Lower lobe of right lung (tissue), 2 donors: ENCODE measurements around the gene BMP2K. TPM values are rescaled to one million over a fixed set of nuclear protein-coding genes. Genes with fewer than 3 reads are reported as not detected.
"Not testable (repeated sequence)": the region's sequence is repeated elsewhere in the genome, so short reads cannot be mapped to it uniquely, and the experiment has no call there.

Source experiments
- ATAC-seq, 2 donors: fragments of 200-7000 bp; cut with Tn5 transposase; one replicate each; pipeline ENCODE4 v1.9.1; 2020 to 2022; ENCODE audit warnings: mild to moderate bottlenecking in 2 of 2, moderate library complexity in 2 of 2
- DNase-seq: peaks from one replicate; pipeline ENCODE4 v3.0.0-alpha.2; 2020
- H3K27ac ChIP-seq: fragments of 200-600 bp; one replicate; pipeline ENCODE4 v1.8.0; 2022
- H3K27me3 ChIP-seq: fragments of 200-600 bp; one replicate; pipeline ENCODE4 v1.8.0; 2022; ENCODE audit warnings: low read depth
- H3K36me3 ChIP-seq: fragments of 200-600 bp; one replicate; pipeline ENCODE4 v1.8.0; 2022; ENCODE audit warnings: mild to moderate bottlenecking
- H3K4me1 ChIP-seq: fragments of 200-600 bp; one replicate; pipeline ENCODE4 v1.8.0; 2022
- H3K4me3 ChIP-seq: fragments of 200-600 bp; one replicate; pipeline ENCODE4 v1.8.0; 2022; ENCODE audit warnings: mild to moderate bottlenecking
- H3K9me3 ChIP-seq: fragments of 200-600 bp; one replicate; pipeline ENCODE4 v1.8.0; 2022
- intact Hi-C: fragments of 100-400 bp; cut with DNase I; formaldehyde crosslinking; loops from one replicate; pipeline ENCODE4 v1.11.0; 2022
- total RNA-seq: library from RNA; stranded (reverse); fragmentation: NEBNext Ultra II Directional; extraction: Animal tissue kit (Norgen Biotek cat#: 25700); gene quantifications from one replicate; pipeline ENCODE4 v1.2.1, GENCODE V29; 2021
- TF ChIP-seq, protein P1 (sequence below): fragments of 200-600 bp; IDR thresholded peaks from one replicate; pipeline ENCODE4 v1.8.0; 2022; ENCODE audit warnings: antibody characterized with exemption, mild to moderate bottlenecking
- donor health status: DM: no; HTN: yes; CAD: no; lungs with severe emphysema.

BMP2K gene
- total RNA-seq, 1 donor from 2014 or later: 48.9 TPM

DNA sequence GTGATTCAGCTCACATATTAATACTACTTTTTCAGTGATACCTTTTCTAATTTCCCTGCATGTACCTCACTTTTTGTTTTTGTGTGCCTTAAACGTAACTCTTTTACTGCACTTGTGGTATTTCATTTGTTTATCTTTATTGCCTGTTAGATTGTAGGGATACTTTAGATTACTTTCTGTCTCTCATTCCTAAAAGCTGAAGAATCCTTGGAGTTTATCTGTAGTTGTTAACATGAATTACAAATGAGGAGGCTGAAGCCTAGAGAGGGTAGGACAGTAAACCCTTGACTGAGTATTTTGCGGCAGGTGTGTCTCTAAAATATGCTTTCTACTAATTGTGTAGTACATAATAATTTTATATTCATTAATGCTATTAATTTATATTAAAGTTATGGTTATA lies 34.9 kb downstream of the BMP2K start:
- Histone ChIP-seq H3K4me3 (no peak overlapping the region), H3K27me3 (no peaks in the 10 kb centered on the region), H3K4me1 (no peaks in the 10 kb centered on the region), H3K36me3 (no peaks in the 10 kb centered on the region), H3K27ac (no peak overlapping the region), H3K9me3 (peaks cover 14% of the 10 kb centered on the region)
- DNase-seq (no peak), ATAC-seq (no peak)
- intact Hi-C loops: no loop called here
- TF ChIP-seq, protein P1, sequence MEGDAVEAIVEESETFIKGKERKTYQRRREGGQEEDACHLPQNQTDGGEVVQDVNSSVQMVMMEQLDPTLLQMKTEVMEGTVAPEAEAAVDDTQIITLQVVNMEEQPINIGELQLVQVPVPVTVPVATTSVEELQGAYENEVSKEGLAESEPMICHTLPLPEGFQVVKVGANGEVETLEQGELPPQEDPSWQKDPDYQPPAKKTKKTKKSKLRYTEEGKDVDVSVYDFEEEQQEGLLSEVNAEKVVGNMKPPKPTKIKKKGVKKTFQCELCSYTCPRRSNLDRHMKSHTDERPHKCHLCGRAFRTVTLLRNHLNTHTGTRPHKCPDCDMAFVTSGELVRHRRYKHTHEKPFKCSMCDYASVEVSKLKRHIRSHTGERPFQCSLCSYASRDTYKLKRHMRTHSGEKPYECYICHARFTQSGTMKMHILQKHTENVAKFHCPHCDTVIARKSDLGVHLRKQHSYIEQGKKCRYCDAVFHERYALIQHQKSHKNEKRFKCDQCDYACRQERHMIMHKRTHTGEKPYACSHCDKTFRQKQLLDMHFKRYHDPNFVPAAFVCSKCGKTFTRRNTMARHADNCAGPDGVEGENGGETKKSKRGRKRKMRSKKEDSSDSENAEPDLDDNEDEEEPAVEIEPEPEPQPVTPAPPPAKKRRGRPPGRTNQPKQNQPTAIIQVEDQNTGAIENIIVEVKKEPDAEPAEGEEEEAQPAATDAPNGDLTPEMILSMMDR: no peak

DNA sequence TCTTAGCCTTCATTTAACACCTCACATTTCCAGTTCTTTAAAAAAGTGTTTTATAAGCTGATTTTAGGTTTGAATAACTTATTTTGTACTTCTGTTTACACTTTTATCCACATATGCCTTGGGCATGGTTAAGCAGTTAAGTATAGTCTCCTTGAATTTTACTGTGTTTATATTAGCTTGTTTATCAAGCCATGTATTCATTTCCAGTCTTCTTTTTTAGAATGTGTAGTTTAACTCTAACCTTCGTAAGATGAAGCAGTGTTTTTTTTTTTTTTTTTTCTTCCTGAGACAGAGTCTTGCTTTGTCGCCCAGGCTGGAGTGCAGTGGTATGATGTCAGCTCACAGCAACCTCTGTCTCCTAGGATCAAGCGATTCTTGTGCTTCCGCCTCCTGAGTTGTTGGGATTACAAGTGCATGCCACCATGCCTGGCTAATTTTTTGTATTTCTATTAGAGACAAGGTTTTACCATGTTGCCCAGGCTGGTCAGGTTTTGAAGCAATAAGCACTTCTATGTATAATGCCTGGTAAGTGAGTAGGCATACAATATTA lies 42.5 kb downstream of the BMP2K start:
- Histone ChIP-seq H3K36me3 (no peaks in the 10 kb centered on the region), H3K4me1 (no peaks in the 10 kb centered on the region), H3K4me3 (no peak overlapping the region), H3K27me3 (no peaks in the 10 kb centered on the region), H3K27ac (no peak overlapping the region), H3K9me3 (no peaks in the 10 kb centered on the region)
- ATAC-seq (no peak), DNase-seq (no peak)
- intact Hi-C loops: no loop called here
- TF ChIP-seq, protein P1: no peak

DNA sequence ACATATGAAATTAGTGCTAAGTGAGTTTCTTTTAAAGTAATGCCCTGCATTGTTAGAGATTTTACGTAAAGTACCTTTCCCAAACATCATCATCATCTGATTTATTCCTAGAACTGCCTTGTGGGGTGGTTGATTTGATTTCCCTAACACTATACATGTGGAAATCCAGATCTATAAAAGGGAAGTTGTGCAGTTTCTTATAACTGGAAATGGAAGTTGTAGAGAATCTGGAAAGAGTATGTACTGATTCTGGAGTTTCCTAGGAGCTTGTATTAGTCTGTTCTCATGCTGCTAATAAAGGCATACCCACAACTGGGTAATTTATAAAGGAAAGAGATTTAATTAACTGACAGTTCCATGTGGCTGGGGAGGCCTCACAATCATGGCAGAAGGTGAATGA lies 47.9 kb downstream of the BMP2K start:
- intact Hi-C loops: no loop called here

DNA sequence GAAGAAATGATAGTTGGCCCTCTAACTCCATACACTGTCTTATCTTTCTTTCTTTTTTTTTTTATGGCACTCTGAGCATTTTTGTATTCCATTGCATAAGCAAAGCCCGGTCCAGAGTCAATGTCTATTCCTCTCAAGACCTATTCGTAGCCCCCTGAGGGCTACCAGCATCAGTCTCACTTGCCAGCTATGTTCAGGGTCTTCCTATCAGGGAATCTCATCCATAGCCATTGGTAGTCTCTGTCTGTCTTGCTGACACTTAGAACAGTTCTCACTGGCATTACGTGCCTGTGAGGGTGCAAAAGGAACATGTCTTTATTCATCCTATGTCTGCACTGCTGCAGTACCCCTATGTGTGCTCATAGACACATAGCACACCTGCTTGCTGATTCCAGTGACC lies 51.0 kb downstream of the BMP2K start:
- H3K4me3 ChIP-seq: no peak overlapping the region
- TF ChIP-seq, protein P1: no peak
- intact Hi-C loops: no loop called here
- H3K27me3 ChIP-seq: no peaks in the 10 kb centered on the region
- H3K27ac ChIP-seq: no peak overlapping the region
- peaks cover 21% of the 10 kb centered on the region for H3K36me3 ChIP-seq
- H3K9me3 ChIP-seq: no peaks in the 10 kb centered on the region
- no peaks in the 10 kb centered on the region for H3K4me1 ChIP-seq
- DNase-seq (no peak), ATAC-seq (no peak)

More for the DNA sequence above, 47.9 kb downstream of the BMP2K start:
- Histone ChIP-seq H3K27me3 (no peaks in the 10 kb centered on the region), H3K9me3 (no peaks in the 10 kb centered on the region), H3K36me3 (peaks cover 21% of the 10 kb centered on the region), H3K4me1 (no peaks in the 10 kb centered on the region), H3K4me3 (no peak overlapping the region), H3K27ac (no peak overlapping the region)
- ATAC-seq: no peak
- DNase-seq: no peak
- TF ChIP-seq, protein P1: no peak

DNA sequence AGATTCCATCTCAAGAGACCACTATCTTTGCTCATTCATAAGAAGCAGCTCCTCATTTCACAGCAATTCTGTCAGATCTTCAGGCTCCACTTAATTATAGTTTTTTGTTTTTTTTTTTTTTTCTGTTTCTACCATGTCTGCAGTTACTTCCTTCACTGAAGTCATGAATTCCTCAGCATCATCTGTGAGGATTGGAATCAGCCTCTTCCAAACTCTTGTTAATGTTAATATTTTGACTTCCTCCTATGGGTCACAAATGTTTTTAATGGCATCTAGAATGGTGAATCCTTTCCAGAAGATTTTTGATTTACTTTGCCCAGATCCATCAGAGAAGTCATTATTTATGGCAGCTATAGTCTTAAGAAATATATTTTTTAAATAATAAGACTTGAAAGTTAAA lies 53.1 kb downstream of the BMP2K start:
- Histone ChIP-seq H3K27me3 (no peaks in the 10 kb centered on the region), H3K4me3 (no peak overlapping the region), H3K27ac (no peak overlapping the region), H3K36me3 (peaks cover 27% of the 10 kb centered on the region), H3K4me1 (no peaks in the 10 kb centered on the region), H3K9me3 (no peaks in the 10 kb centered on the region)
- DNase-seq: no peak
- no peak for ATAC-seq
- TF ChIP-seq, protein P1: no peak
- intact Hi-C loops: no loop called here

GRCh38 chr4:78839676-78840075 lies 63.5 kb downstream of the BMP2K start:
- H3K36me3 ChIP-seq, H3K27ac ChIP-seq, H3K9me3 ChIP-seq, DNase-seq, intact Hi-C loops, ATAC-seq, H3K27me3 ChIP-seq, H3K4me3 ChIP-seq, H3K4me1 ChIP-seq: not testable (repeated sequence)

DNA sequence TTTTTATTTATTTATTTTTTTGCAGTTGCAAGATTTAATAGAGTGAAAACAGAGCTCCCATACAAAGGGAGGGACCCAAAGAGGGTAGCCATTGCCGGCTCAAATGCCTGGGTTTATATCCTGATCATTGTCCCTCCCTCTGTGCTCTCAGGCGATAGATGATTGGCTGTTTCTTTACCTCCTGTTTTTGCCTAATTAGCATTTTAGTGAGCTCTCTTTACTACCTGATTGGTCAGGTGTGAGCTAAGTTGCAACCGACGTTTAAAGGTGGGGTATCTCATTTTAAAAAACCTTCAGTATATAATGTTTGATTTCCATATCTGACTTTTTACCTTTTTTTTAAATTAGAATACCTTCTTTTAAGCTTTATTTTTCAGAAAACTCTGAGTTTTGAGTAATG lies 64.1 kb downstream of the BMP2K start:
- H3K27me3 ChIP-seq, intact Hi-C loops, H3K4me3 ChIP-seq, H3K9me3 ChIP-seq, DNase-seq, H3K27ac ChIP-seq, H3K36me3 ChIP-seq, H3K4me1 ChIP-seq, ATAC-seq: not testable (repeated sequence)
